ENCODE measurements around the gene PJVK.

DNA sequence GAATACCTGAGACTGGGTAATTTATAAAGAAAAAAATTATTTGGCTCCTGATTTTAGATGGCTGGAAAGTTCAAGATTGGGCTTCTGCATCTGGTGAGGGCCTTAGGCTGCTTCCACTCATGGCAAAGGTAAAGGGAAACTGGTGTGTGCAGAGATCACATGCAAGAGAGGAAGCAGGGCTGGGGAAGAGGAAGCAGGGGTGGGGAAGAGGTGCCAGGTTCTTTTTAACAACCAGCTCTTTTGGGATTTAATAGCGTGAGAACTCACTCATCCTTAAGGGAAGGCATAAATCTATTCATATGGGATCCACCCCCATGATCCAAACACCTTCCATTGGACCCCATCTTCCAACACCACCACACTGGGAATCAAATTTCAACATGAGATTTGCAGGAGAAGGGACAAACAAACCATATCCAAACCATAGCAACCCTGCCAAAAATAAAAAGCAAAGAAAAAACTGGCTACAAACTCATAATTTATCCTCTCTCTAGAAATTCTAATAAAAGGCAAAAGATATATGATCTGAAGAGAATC, 30.6 kb upstream of the PJVK start:
- TF ChIP-seq POLR2A (IDR thresholded peaks at IDR 0.05) (no peak), POLR2AphosphoS5 (IDR thresholded peaks at IDR 0.05) (no peak), EP300 (IDR thresholded peaks at IDR 0.05) (no peak)
- TF ChIP-seq, protein P1, sequence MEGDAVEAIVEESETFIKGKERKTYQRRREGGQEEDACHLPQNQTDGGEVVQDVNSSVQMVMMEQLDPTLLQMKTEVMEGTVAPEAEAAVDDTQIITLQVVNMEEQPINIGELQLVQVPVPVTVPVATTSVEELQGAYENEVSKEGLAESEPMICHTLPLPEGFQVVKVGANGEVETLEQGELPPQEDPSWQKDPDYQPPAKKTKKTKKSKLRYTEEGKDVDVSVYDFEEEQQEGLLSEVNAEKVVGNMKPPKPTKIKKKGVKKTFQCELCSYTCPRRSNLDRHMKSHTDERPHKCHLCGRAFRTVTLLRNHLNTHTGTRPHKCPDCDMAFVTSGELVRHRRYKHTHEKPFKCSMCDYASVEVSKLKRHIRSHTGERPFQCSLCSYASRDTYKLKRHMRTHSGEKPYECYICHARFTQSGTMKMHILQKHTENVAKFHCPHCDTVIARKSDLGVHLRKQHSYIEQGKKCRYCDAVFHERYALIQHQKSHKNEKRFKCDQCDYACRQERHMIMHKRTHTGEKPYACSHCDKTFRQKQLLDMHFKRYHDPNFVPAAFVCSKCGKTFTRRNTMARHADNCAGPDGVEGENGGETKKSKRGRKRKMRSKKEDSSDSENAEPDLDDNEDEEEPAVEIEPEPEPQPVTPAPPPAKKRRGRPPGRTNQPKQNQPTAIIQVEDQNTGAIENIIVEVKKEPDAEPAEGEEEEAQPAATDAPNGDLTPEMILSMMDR (IDR thresholded peaks at IDR 0.05) = no peak
